Stimulated activated naive CD4-positive, alpha-beta T cell treated with Interleukin-2 at 50 U/mL for 16 hours (primary cell): ENCODE data around the gene RPAIN.
A peak's percentile ranks its signal among the peaks of the same experiment; 100 is the strongest.
"Not testable (repeated sequence)": the region's sequence is repeated elsewhere in the genome, so short reads cannot be mapped to it uniquely, and the experiment has no call there.

ENCODE experiments used
- DNase-seq: peaks from one replicate; lab custom pipeline; 2025; lab: John Stamatoyannopoulos, UW

RPAIN gene

GRCh38 chr17:5430413-5430999 lies 10.5 kb downstream of the RPAIN start:
- no peak for DNase-seq

- not testable (repeated sequence) for DNase-seq
Measured at GRCh38 chr17:5431234-5431633, 11.3 kb downstream of the RPAIN start.

GRCh38 chr17:5431949-5432556 lies 12.1 kb downstream of the RPAIN start:
- DNase-seq, result no peak

- no peak for DNase-seq
Measured at GRCh38 chr17:5434984-5435383, 15.0 kb downstream of the RPAIN start.

- not testable (repeated sequence) for DNase-seq
Measured at GRCh38 chr17:5435781-5436315, 15.9 kb downstream of the RPAIN start.

GRCh38 chr17:5437721-5438317 lies 17.8 kb downstream of the RPAIN start:
- no peak for DNase-seq

- DNase-seq, result peak; percentile 85
Measured at GRCh38 chr17:5438716-5439445, 18.9 kb downstream of the RPAIN start, which contains the start of gene C1QBP. Gene C1QBP, minus strand, starts transcription at chr17:5439155. Its CDS starts 82 bp downstream, at chr17:5439073.

- DNase-seq, result no peak
Measured at GRCh38 chr17:5439446-5439764, 19.4 kb downstream of the RPAIN start.

GRCh38 chr17:5443728-5444127 lies 23.7 kb downstream of the RPAIN start:
- DNase-seq, result no peak

- no peak for DNase-seq
Measured at GRCh38 chr17:5444209-5444608, 24.2 kb downstream of the RPAIN start.

GRCh38 chr17:5446786-5447185 lies 26.8 kb downstream of the RPAIN start:
- DNase-seq, result no peak

GRCh38 chr17:5464717-5465507 lies 44.9 kb downstream of the RPAIN start:
- no peak for DNase-seq

GRCh38 chr17:5466295-5466694 lies 46.3 kb downstream of the RPAIN start:
- DNase-seq, result no peak

- DNase-seq, result no peak
Measured at GRCh38 chr17:5467416-5467815, 47.4 kb downstream of the RPAIN start.

- DNase-seq, result peak; percentile 20
Measured at GRCh38 chr17:5468075-5468473, 48.1 kb downstream of the RPAIN start.

- DNase-seq, result no peak
Measured at GRCh38 chr17:5472511-5472910, 52.5 kb downstream of the RPAIN start.

- DNase-seq, result no peak
Measured at GRCh38 chr17:5473906-5474305, 53.9 kb downstream of the RPAIN start.

GRCh38 chr17:5478992-5479391 lies 59.0 kb downstream of the RPAIN start:
- DNase-seq, result no peak

- no peak for DNase-seq
Measured at GRCh38 chr17:5480962-5481361, 61.0 kb downstream of the RPAIN start.

- DNase-seq, result no peak
Measured at GRCh38 chr17:5481451-5481850, 61.5 kb downstream of the RPAIN start.
